Esophagus muscularis mucosa (tissue), 4 donors: ENCODE data around the gene TUBB. TPM values are rescaled to one million over a fixed set of nuclear protein-coding genes. Genes with fewer than 3 reads are reported as not detected.

ENCODE experiments used
- DNase-seq: peaks from one replicate; pipeline ENCODE4 v3.0.0-alpha.2; 2017; ENCODE audit errors: extremely low spot score
- H3K27ac ChIP-seq, 4 donors: fragments of 200-600 bp; sonication (generic); replicated peaks in 1 of 4; 1 replicate in 3 of 4; 2 replicates in 1 of 4; pipeline ENCODE4 v1.5.1; 2016 to 2019; ENCODE audit warnings: mild to moderate bottlenecking in 1 of 4
- H3K27me3 ChIP-seq, 4 donors: fragments of 200-600 bp; sonication (generic); one replicate each; pipeline versions ENCODE4 v1.5.1 to v1.6.0; 2016 to 2019
- H3K36me3 ChIP-seq, 4 donors: fragments of 200-600 bp; sonication (generic); one replicate each; pipeline ENCODE4 v1.5.1; 2016 to 2019
- H3K4me1 ChIP-seq, 4 donors: fragments of 200-600 bp; sonication (generic); one replicate each; pipeline ENCODE4 v1.5.1; 2016 to 2019
- H3K4me3 ChIP-seq, 4 donors: fragments of 200-600 bp; sonication (generic); 1 replicate in 2 of 4; 2 replicates in 2 of 4; pipeline ENCODE4 v1.5.1; 2016 to 2019; ENCODE audit warnings: mild to moderate bottlenecking in 4 of 4, moderate library complexity in 1 of 4
- H3K9me3 ChIP-seq, 4 donors: fragments of 200-600 bp; sonication (generic); 1 replicate in 3 of 4; 2 replicates in 1 of 4; pipeline ENCODE4 v1.5.1; 2016 to 2019
- CTCF ChIP-seq, 3 experiments: fragments of 200-600 bp in 2 of 3; fragments of 450-650 bp in 1 of 3; sonication (generic) in 2 of 3; IDR thresholded peaks; one replicate each; pipeline ENCODE4 v1.5.1; 2017 to 2019; ENCODE audit warnings: antibody characterized with exemption in 3 of 3, mild to moderate bottlenecking in 2 of 3, moderate library complexity in 1 of 3
- EP300 ChIP-seq: sonication (generic); formaldehyde crosslinking; IDR thresholded peaks from one replicate; pipeline ENCODE4 v1.6.1; 2017; ENCODE audit warnings: antibody characterized with exemption
- POLR2A ChIP-seq: fragments of 450-650 bp; IDR thresholded peaks from one replicate; pipeline ENCODE4 v1.6.1; 2017; ENCODE audit warnings: antibody characterized with exemption, moderate library complexity, mild to moderate bottlenecking, low read depth
- POLR2AphosphoS5 ChIP-seq, 2 donors: sonication (generic); formaldehyde crosslinking; IDR thresholded peaks; one replicate each; pipeline ENCODE4 v1.6.1; 2017; ENCODE audit warnings: antibody characterized with exemption in 2 of 2
- WGBS: methylation state at CpG from one replicate; pipeline ENCODE4 v1.1.5; 2018; 5-methylcytosine and 5-hydroxymethylcytosine counted together
- intact Hi-C: fragments of 100-400 bp; cut with DNase I; formaldehyde crosslinking; loops from one replicate; pipeline ENCODE4 v1.15.1; 2023
- total RNA-seq, 4 donors: library from RNA; depleted of rRNA; stranded (reverse); fragments of >200 nt; gene quantifications; one replicate each; pipeline versions ENCODE4 v1.1.0 to v1.2.1, GENCODE V29; 2016

Gene TUBB
- 100 to 1,000 TPM; 208 to 398 (median 272) TPM for total RNA-seq

GRCh38 chr6:30719791-30720737, at the start of gene TUBB:
Gene TUBB, plus strand, starts transcription at chr6:30720352. Its CDS starts 155 bp downstream, at chr6:30720507.
- intact Hi-C loops, result loop anchor here (2.0 kb wide), 1 partner anchor 103 kb away; the partner anchor contains the start of genes MRPS18B and PPP1R10
- peak; percentile 90 to 99 for TF ChIP-seq POLR2AphosphoS5 (IDR thresholded peaks at IDR 0.05)
- peak in 2 of 3 experiments; percentile 21 to 22 for TF ChIP-seq CTCF (IDR thresholded peaks at IDR 0.05)
- TF ChIP-seq EP300, result no peak
- TF ChIP-seq POLR2A, result peak; percentile 91
- DNase-seq, result peak; percentile 99
- Histone ChIP-seq H3K27me3 (no peaks in the 10 kb centered on the region), H3K9me3 (no peaks in the 10 kb centered on the region), H3K4me3 (peak within 1 kb of the TSS; percentile 82 to 93 (median 86)), H3K36me3 (peaks cover 15 to 32% (median 28%) of the 10 kb centered on the region in 4 donors), H3K4me1 (peaks cover 50 to 70% (median 65%) of the 10 kb centered on the region in 4 donors), H3K27ac (peak within 1 kb of the TSS; percentile 94 to 98 (median 97))
- WGBS, result under 1% methylated on average over 34 of the region's 38 CpGs

GRCh38 chr6:30670760-30671527, 49.2 kb upstream of the TUBB start:
- TF ChIP-seq EP300, result no peak
- no peak for TF ChIP-seq CTCF (IDR thresholded peaks at IDR 0.05)
- no peak for TF ChIP-seq POLR2A
- TF ChIP-seq POLR2AphosphoS5 (IDR thresholded peaks at IDR 0.05), result no peak
- 88% methylated on average over 27 of the region's 27 CpGs for WGBS
- Histone ChIP-seq H3K4me1 (peaks cover 16 to 32% (median 23%) of the 10 kb centered on the region in 4 donors), H3K27ac (no peak overlapping the region), H3K9me3 (no peaks in the 10 kb centered on the region), H3K27me3 (no peaks in the 10 kb centered on the region), H3K4me3 (no peak overlapping the region), H3K36me3 (peaks cover 30 to 55% (median 49%) of the 10 kb centered on the region in 4 donors)
- intact Hi-C loops, result loop anchor here (5.0 kb wide), 1 partner anchor 189 kb away; no protein-coding TSS in a partner anchor
- no peak for DNase-seq

GRCh38 chr6:30672445-30673253, 47.5 kb upstream of the TUBB start, which contains the start of gene DHX16:
Gene DHX16, minus strand, starts transcription at chr6:30673006. Its CDS starts 165 bp downstream, at chr6:30672841.
- under 1% methylated on average over 15 of the region's 57 CpGs for WGBS
- Histone ChIP-seq H3K27me3 (no peaks in the 10 kb centered on the region), H3K4me3 (peak within 1 kb of the TSS; percentile 81 to 95 (median 94)), H3K4me1 (peaks cover 16 to 32% (median 23%) of the 10 kb centered on the region in 4 donors), H3K9me3 (no peaks in the 10 kb centered on the region), H3K27ac (peak within 1 kb of the TSS; percentile 80 to 93 (median 84)), H3K36me3 (peaks cover 30 to 55% (median 50%) of the 10 kb centered on the region in 4 donors)
- TF ChIP-seq POLR2AphosphoS5 (IDR thresholded peaks at IDR 0.05) (peak; percentile 86 to 93), EP300 (no peak), POLR2A (no peak), CTCF (IDR thresholded peaks at IDR 0.05) (peak; percentile 86 to 96 (median 94))
- DNase-seq, result peak; percentile 98
- intact Hi-C loops, result loop anchor here (1.0 to 5.0 kb wide), 3 partner anchors 24 to 190 kb away; partner anchors contain the start of gene ATAT1

GRCh38 chr6:30676660-30677285, 43.4 kb upstream of the TUBB start:
- H3K27me3 ChIP-seq, result no peaks in the 10 kb centered on the region
- no peak for DNase-seq
- H3K27ac ChIP-seq, result peak overlapping the region in 1 of 4 donors; percentile 8
- TF ChIP-seq POLR2A (no peak), POLR2AphosphoS5 (IDR thresholded peaks at IDR 0.05) (no peak), EP300 (no peak), CTCF (IDR thresholded peaks at IDR 0.05) (no peak)
- intact Hi-C loops, result no loop called here
- WGBS, result 76% methylated on average over 10 of the region's 10 CpGs
- peaks cover 41 to 52% (median 48%) of the 10 kb centered on the region in 4 donors for H3K4me1 ChIP-seq
- no peak overlapping the region for H3K4me3 ChIP-seq
- H3K36me3 ChIP-seq, result peaks cover 30 to 55% (median 46%) of the 10 kb centered on the region in 4 donors
- no peaks in the 10 kb centered on the region for H3K9me3 ChIP-seq
